ENCODE data around the gene DLX5. TPM values are rescaled to one million over a fixed set of nuclear protein-coding genes. Genes with fewer than 3 reads are reported as not detected.

DLX5 gene
- total and polyA plus RNA-seq, 2 donors (not counting 1 experiment from before 2014, with no cell fraction given) = not detected

DNA sequence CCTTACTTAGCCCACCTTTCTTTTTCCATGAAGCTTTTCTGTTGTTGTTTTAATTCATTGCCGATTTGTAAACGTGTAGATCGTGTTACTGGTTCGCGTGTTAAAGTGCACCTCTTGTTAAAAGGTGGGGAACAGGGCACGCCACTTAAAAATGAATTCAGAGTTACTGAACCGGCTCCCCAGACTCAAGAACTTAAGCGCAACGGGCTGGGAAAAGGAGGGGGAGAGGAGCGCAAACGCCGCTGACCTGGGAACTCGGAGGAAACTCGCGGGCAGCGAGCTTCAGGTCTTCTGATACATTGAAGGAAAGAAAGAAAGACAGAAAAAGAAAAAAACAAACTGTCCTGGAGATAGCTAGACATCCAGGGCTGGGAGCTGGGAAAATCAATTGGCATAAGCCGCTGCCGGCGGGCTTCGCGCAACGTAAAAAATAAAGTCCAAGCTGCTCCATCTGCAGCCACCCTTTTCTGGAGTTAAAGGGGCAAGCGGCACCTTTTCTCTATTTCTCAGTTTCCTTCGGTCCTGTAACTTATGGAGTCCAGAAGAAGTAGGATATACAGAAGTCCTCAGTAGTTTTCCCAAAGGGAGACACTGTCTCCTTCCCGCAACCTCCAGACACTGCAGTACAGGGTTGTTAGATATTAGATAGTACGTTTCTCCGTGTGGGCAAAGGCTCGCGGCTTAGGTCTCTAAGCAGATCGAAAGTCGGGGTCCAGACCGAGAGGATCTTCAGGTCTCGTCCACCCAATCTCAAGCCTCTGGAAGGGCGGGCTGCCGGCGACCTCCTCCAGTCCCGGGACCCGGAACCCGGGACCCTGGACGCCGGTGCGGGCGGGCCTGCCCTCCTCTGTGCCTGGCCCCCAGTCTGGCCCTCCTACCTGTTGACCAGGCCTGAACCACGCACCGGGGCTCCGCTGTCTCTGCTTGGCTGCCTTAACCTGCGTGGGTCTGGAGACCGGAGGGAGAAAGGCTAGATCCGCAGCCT is 21.1 kb downstream of the DLX5 start:
- Histone ChIP-seq H3K9ac (ENCODE audit: low read length) (no peak overlapping the region), H3K27me3 (replicated peaks in 1 of 4; ENCODE audit: control extremely low read depth in 1 of 4, control insufficient read depth in 3 of 4, insufficient read depth in 4 of 4, low read length in 3 of 4) (peaks cover 2 to 94% (median 73%) of the 10 kb centered on the region in 4 experiments), H3K36me3 (replicated peaks in 1 of 2; ENCODE audit: control extremely low read depth in 1 of 2, control insufficient read depth in 1 of 2, extremely low read depth in 1 of 2, insufficient read depth in 2 of 2, low read length in 1 of 2) (no peaks in the 10 kb centered on the region), H3K27ac (ENCODE audit: low read length in 2 of 2) (no peak overlapping the region), H4K20me1 (ENCODE audit: control insufficient read depth, insufficient read depth, low read length, poor library complexity, severe bottlenecking) (no peaks in the 10 kb centered on the region), H3K4me2 (replicated peaks; ENCODE audit: low read depth, low read length, poor library complexity, severe bottlenecking) (no peak overlapping the region), H2AFZ (ENCODE audit: insufficient read depth, low read depth, low read length, poor library complexity, severe bottlenecking) (no peak overlapping the region), H3K4me3 (ENCODE audit: control extremely low read depth in 1 of 5, extremely low read depth in 1 of 5, insufficient read depth in 1 of 5, low read depth in 2 of 5, low read length in 4 of 5) (no peak overlapping the region), H3K4me1 (ENCODE audit: control insufficient read depth in 2 of 2, insufficient read depth in 2 of 2, low read length in 2 of 2) (peaks cover 16 to 26% of the 10 kb centered on the region in 2 donors), H3K79me2 (ENCODE audit: control insufficient read depth, insufficient read depth, low read length) (no peaks in the 10 kb centered on the region), H3K9me3 (ENCODE audit: control extremely low read depth in 1 of 3, control insufficient read depth in 2 of 3, insufficient read depth in 1 of 3, low read length in 2 of 3) (peaks cover 0 to 41% (median 2%) of the 10 kb centered on the region in 3 donors)
- WGBS (ENCODE audit: insufficient coverage) = 12% methylated on average over 45 of the region's 49 CpGs
- ChIA-PET CTCF (no interaction called here), POLR2A (no interaction called here)
- Mint-ChIP-seq H3K4me1 (peaks cover 15% of the 10 kb centered on the region), H3K27me3 (peaks cover 78% of the 10 kb centered on the region), H3K9me3 (ENCODE audit: insufficient read depth) (no peaks in the 10 kb centered on the region), H3K27ac (no peak overlapping the region), H3K4me3 (no peak overlapping the region)
- intact Hi-C loops (cut with micrococcal nuclease) = no loop called here
- no peak for TF ChIP-seq EZH2 (IDR thresholded peaks at IDR 0.05; ENCODE audit: borderline replicate concordance, insufficient read depth, low read depth, low read length, poor library complexity, severe bottlenecking)
- TF ChIP-seq, protein P1, sequence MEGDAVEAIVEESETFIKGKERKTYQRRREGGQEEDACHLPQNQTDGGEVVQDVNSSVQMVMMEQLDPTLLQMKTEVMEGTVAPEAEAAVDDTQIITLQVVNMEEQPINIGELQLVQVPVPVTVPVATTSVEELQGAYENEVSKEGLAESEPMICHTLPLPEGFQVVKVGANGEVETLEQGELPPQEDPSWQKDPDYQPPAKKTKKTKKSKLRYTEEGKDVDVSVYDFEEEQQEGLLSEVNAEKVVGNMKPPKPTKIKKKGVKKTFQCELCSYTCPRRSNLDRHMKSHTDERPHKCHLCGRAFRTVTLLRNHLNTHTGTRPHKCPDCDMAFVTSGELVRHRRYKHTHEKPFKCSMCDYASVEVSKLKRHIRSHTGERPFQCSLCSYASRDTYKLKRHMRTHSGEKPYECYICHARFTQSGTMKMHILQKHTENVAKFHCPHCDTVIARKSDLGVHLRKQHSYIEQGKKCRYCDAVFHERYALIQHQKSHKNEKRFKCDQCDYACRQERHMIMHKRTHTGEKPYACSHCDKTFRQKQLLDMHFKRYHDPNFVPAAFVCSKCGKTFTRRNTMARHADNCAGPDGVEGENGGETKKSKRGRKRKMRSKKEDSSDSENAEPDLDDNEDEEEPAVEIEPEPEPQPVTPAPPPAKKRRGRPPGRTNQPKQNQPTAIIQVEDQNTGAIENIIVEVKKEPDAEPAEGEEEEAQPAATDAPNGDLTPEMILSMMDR (IDR thresholded peaks at IDR 0.05) = no peak
- ATAC-seq (ENCODE audit: low read depth) (no peak), DNase-seq (no peak)
